ENCODE data around the gene ALDH5A1. TPM values are rescaled to one million over a fixed set of nuclear protein-coding genes. Genes with fewer than 3 reads are reported as not detected.

Gene ALDH5A1
- total RNA-seq, 1 donor from 2014 or later: 13.4 TPM

- no peak for ATAC-seq
Observed at GRCh38 chr6:24571361-24571760, 76.6 kb downstream of the ALDH5A1 start.

GRCh38 chr6:24574809-24575208 lies 80.0 kb downstream of the ALDH5A1 start:
- ATAC-seq: no peak

GRCh38 chr6:24576447-24576846 lies 81.7 kb downstream of the ALDH5A1 start:
- ATAC-seq: no peak

- ATAC-seq: peak; percentile 75
Observed at GRCh38 chr6:24581084-24581669, 86.4 kb downstream of the ALDH5A1 start.

- peak; percentile 57 for ATAC-seq
Observed at GRCh38 chr6:24583463-24584381, 89.0 kb downstream of the ALDH5A1 start.

- ATAC-seq: no peak
Observed at GRCh38 chr6:24584382-24584720, 89.6 kb downstream of the ALDH5A1 start.

Other genes starting within 250 kb of the ALDH5A1 start
- not detected for gene DCDC2, start 136.9 kb upstream of the ALDH5A1 start, total RNA-seq
- gene MRS2, start 92.0 kb upstream of the ALDH5A1 start, total RNA-seq: 15.2 TPM
- 1.4 TPM for gene GPLD1, start 5.4 kb upstream of the ALDH5A1 start, total RNA-seq
- gene KIAA0319, start 151.2 kb downstream of the ALDH5A1 start, total RNA-seq: not detected
- 16.1 TPM for gene TDP2, start 171.9 kb downstream of the ALDH5A1 start, total RNA-seq
- gene ACOT13, start 172.1 kb downstream of the ALDH5A1 start, total RNA-seq: 11.2 TPM
- gene C6orf62, start 224.2 kb downstream of the ALDH5A1 start, total RNA-seq: 63.0 TPM